KBM-7 (cell line): ENCODE data around the gene RNF6.
"Not testable (repeated sequence)": the region's sequence is repeated elsewhere in the genome, so short reads cannot be mapped to it uniquely, and the experiment has no call there.

ENCODE experiments used
- DNase-seq: peaks from one replicate; pipeline ENCODE4 v3.0.0-alpha.2; 2015
- in situ Hi-C: fragments of 300-500 bp; cut with MboI; formaldehyde crosslinking; loops from 2 replicates; pipeline ENCODE4 v1.14.3; 2020; ENCODE audit warnings: low sequenced_read_pairs, low pct_unique_long_range_greater_than_20kb, mixed read lengths

RNF6 gene

GRCh38 chr13:26221721-26222519, at the start of gene RNF6:
TSS of gene RNF6 (minus strand) at chr13:26222314. CDS start at chr13:26219649, 2,665 bp downstream.
- in situ Hi-C loops, result no loop called here
- DNase-seq, result peak; percentile 97

GRCh38 chr13:26270707-26271106, 48.6 kb upstream of the RNF6 start:
- in situ Hi-C loops, result no loop called here
- DNase-seq, result no peak

- DNase-seq, result no peak
- in situ Hi-C loops, result no loop called here
These were observed 44.2 kb upstream of the RNF6 start for GRCh38 chr13:26266311-26266710.

- DNase-seq, result no peak
- in situ Hi-C loops, result no loop called here
These were observed 40.0 kb upstream of the RNF6 start for GRCh38 chr13:26262156-26262555.

GRCh38 chr13:26259634-26260033, 37.5 kb upstream of the RNF6 start:
- in situ Hi-C loops, result no loop called here
- no peak for DNase-seq

GRCh38 chr13:26257049-26257448, 34.9 kb upstream of the RNF6 start:
- no peak for DNase-seq
- in situ Hi-C loops, result no loop called here

- in situ Hi-C loops, result no loop called here
- DNase-seq, result peak; percentile 47
These were observed 33.7 kb upstream of the RNF6 start for GRCh38 chr13:26255691-26256277.

- in situ Hi-C loops, result no loop called here
- no peak for DNase-seq
These were observed 33.0 kb upstream of the RNF6 start for GRCh38 chr13:26255115-26255514.

- peak; percentile 66 for DNase-seq
- in situ Hi-C loops, result no loop called here
These were observed 32.5 kb upstream of the RNF6 start for GRCh38 chr13:26254583-26255111.

GRCh38 chr13:26253787-26254582, 31.9 kb upstream of the RNF6 start, which contains the start of gene CDK8:
TSS of gene CDK8 (plus strand) at chr13:26254129. CDS start at chr13:26254642, 513 bp downstream.
- DNase-seq, result peak; percentile 95
- in situ Hi-C loops, result no loop called here

- in situ Hi-C loops, result no loop called here
- no peak for DNase-seq
These were observed 31.2 kb upstream of the RNF6 start for GRCh38 chr13:26253262-26253786.

GRCh38 chr13:26252006-26252405, 29.9 kb upstream of the RNF6 start:
- not testable (repeated sequence) for DNase-seq

GRCh38 chr13:26249551-26249950, 27.4 kb upstream of the RNF6 start:
- DNase-seq, result no peak
- in situ Hi-C loops, result no loop called here

More at GRCh38 chr13:26252006-26252405, 29.9 kb upstream of the RNF6 start:
- in situ Hi-C loops, result not testable (repeated sequence)

GRCh38 chr13:26247608-26248007, 25.5 kb upstream of the RNF6 start:
- no peak for DNase-seq
- in situ Hi-C loops, result no loop called here

GRCh38 chr13:26247011-26247410, 24.9 kb upstream of the RNF6 start:
- DNase-seq, result no peak

GRCh38 chr13:26246154-26246553, 24.0 kb upstream of the RNF6 start:
- no peak for DNase-seq
- in situ Hi-C loops, result no loop called here

More at GRCh38 chr13:26247011-26247410, 24.9 kb upstream of the RNF6 start:
- in situ Hi-C loops, result no loop called here

- in situ Hi-C loops, result no loop called here
These were observed 14.2 kb upstream of the RNF6 start for GRCh38 chr13:26236296-26236695.

GRCh38 chr13:26230703-26231102, 8.6 kb upstream of the RNF6 start:
- DNase-seq, result no peak
- in situ Hi-C loops, result no loop called here

More at GRCh38 chr13:26236296-26236695, 14.2 kb upstream of the RNF6 start:
- DNase-seq, result no peak

- no peak for DNase-seq
- in situ Hi-C loops, result no loop called here
These were observed 7.0 kb upstream of the RNF6 start for GRCh38 chr13:26229080-26229615.
